IMR-90 (cell line): Measurements from ENCODE around the gene VPS37B. TPM values are rescaled to one million over a fixed set of nuclear protein-coding genes. Genes with fewer than 3 reads are reported as not detected.

Experiments used
- ATAC-seq: fragments of 200-7000 bp; cut with Tn5 transposase; 2 replicates; pipeline ENCODE4 v1.9.1; 2020; ENCODE audit warnings: low read depth, mild to moderate bottlenecking, moderate library complexity
- BruUV-seq: library from RNA; stranded (reverse); fragments of 400-500 nt; replicated peaks from 2 replicates; lab custom pipeline; 2021; lab: Mats Ljungman, UMichigan
- CTCF ChIA-PET: fragments of 300-600 bp; formaldehyde crosslinking; extraction: SDS; loops from one replicate; lab custom pipeline; 2021; ENCODE audit warnings: antibody characterized with exemption; lab: Yijun Ruan, JAX
- POLR2A ChIA-PET: fragments of 300-600 bp; sonication (Branson Sonifier 250); formaldehyde crosslinking; loops from one replicate; lab custom pipeline; 2022; ENCODE audit warnings: antibody characterized with exemption; ENCODE audit not compliant: unreplicated experiment; lab: Charles Lee
- DNase-seq: peaks from one replicate; pipeline ENCODE4 v3.0.0; 2013
- H2AFZ ChIP-seq: replicated peaks from 2 replicates; pipeline ENCODE3; 2013; ENCODE audit warnings: low read length, mild to moderate bottlenecking; ENCODE audit not compliant: poor library complexity
- H2AK5ac ChIP-seq: 2 replicates; pipeline ENCODE4 v1.6.1; 2013; ENCODE audit warnings: low read depth, low read length, inconsistent platforms
- H2AK9ac ChIP-seq: replicated peaks from 2 replicates; pipeline ENCODE3; 2013; ENCODE audit warnings: mild to moderate bottlenecking, low read depth, low read length, moderate library complexity; ENCODE audit not compliant: poor library complexity
- H2BK120ac ChIP-seq: 2 replicates; pipeline ENCODE4 v1.6.1; 2013; ENCODE audit warnings: low read depth, low read length, inconsistent platforms
- H2BK15ac ChIP-seq: 3 replicates; pipeline ENCODE4 v1.6.1; 2013; ENCODE audit warnings: low read depth, low read length, inconsistent platforms
- H2BK20ac ChIP-seq: 2 replicates; pipeline ENCODE4 v1.6.1; 2013; ENCODE audit warnings: low read depth, mild to moderate bottlenecking, inconsistent platforms, low read length, moderate library complexity
- H2BK5ac ChIP-seq: 2 replicates; pipeline ENCODE4 v1.6.1; 2013; ENCODE audit warnings: mild to moderate bottlenecking, low read depth, low read length, inconsistent platforms; ENCODE audit not compliant: poor library complexity, severe bottlenecking
- H3K14ac ChIP-seq: replicated peaks from 2 replicates; pipeline ENCODE4 v1.6.1; 2013; ENCODE audit warnings: low read depth, low read length, inconsistent platforms
- H3K18ac ChIP-seq: 2 replicates; pipeline ENCODE4 v1.6.1; 2013; ENCODE audit warnings: low read depth, low read length, control low read depth
- H3K23ac ChIP-seq: 2 replicates; pipeline ENCODE4 v1.6.1; 2013; ENCODE audit warnings: low read depth, low read length, inconsistent platforms
- H3K27ac ChIP-seq: 2 replicates; pipeline ENCODE4 v1.5.1; 2013; ENCODE audit warnings: mild to moderate bottlenecking, control low read depth, low read length; ENCODE audit not compliant: insufficient read depth
- H3K27me3 ChIP-seq: 2 replicates; pipeline ENCODE4 v1.6.1; 2013; ENCODE audit warnings: low read length; ENCODE audit not compliant: control insufficient read depth, insufficient read depth
- H3K36me3 ChIP-seq: 2 replicates; pipeline ENCODE4 v1.6.1; 2013; ENCODE audit warnings: low read length, mixed read lengths; ENCODE audit not compliant: control insufficient read depth, insufficient read depth
- H3K4ac ChIP-seq: 2 replicates; pipeline ENCODE4 v1.6.1; 2013; ENCODE audit warnings: low read depth, low read length, inconsistent platforms
- H3K4me1 ChIP-seq: 2 replicates; pipeline ENCODE4 v1.6.1; 2013; ENCODE audit warnings: low read length, mixed read lengths; ENCODE audit not compliant: control insufficient read depth, insufficient read depth
- H3K4me2 ChIP-seq: 2 replicates; pipeline ENCODE4 v1.6.1; 2013; ENCODE audit warnings: low read depth, mild to moderate bottlenecking, control low read depth, low read length, moderate library complexity
- H3K4me3 ChIP-seq: 2 replicates; pipeline ENCODE4 v1.5.1; 2013; ENCODE audit warnings: low read depth, mild to moderate bottlenecking, control low read depth, low read length, moderate library complexity; ENCODE audit not compliant: insufficient read depth
- H3K56ac ChIP-seq: 2 replicates; pipeline ENCODE4 v1.6.1; 2013; ENCODE audit warnings: low read length, inconsistent platforms; ENCODE audit not compliant: insufficient read depth; ENCODE audit errors: extremely low read depth
- H3K79me1 ChIP-seq, 2 experiments: 2 replicates each; pipeline ENCODE4 v1.6.1; 2013; ENCODE audit warnings: low read length in 2 of 2, inconsistent platforms in 1 of 2, low read depth in 1 of 2
- H3K9ac ChIP-seq: 2 replicates; pipeline ENCODE4 v1.6.1; 2013; ENCODE audit warnings: low read depth, low read length, control low read depth
- H3K9me1 ChIP-seq: 2 replicates; pipeline ENCODE4 v1.6.1; 2013; ENCODE audit warnings: low read length, inconsistent platforms; ENCODE audit not compliant: insufficient read depth
- H3K9me3 ChIP-seq: 2 replicates; pipeline ENCODE4 v1.6.1; 2013; ENCODE audit warnings: low read length; ENCODE audit not compliant: control insufficient read depth, insufficient read depth
- H4K20me1 ChIP-seq: 2 replicates; pipeline ENCODE4 v1.6.1; 2013; ENCODE audit warnings: low read length, inconsistent platforms; ENCODE audit not compliant: insufficient read depth
- H4K5ac ChIP-seq: 2 replicates; pipeline ENCODE4 v1.6.1; 2013; ENCODE audit warnings: mild to moderate bottlenecking, low read depth, low read length, control low read depth
- H4K8ac ChIP-seq, 2 experiments: 2 replicates each; pipeline ENCODE4 v1.6.1; 2013; ENCODE audit warnings: low read depth in 2 of 2, low read length in 2 of 2, control low read depth in 1 of 2, inconsistent platforms in 1 of 2
- H4K91ac ChIP-seq: 2 replicates; pipeline ENCODE4 v1.6.1; 2013; ENCODE audit warnings: low read depth, low read length, inconsistent platforms; ENCODE audit not compliant: insufficient read depth
- BHLHE40 ChIP-seq: fragments of 150-350 bp; IDR thresholded peaks from 2 replicates; pipeline ENCODE4 v1.6.1; 2016; ENCODE audit warnings: mild to moderate bottlenecking, low read depth, low read length
- FOS ChIP-seq: fragments of 150-350 bp; IDR thresholded peaks from 2 replicates; pipeline ENCODE4 v1.6.1; 2016; ENCODE audit warnings: low read depth, low read length
- MXI1 ChIP-seq: IDR thresholded peaks from 2 replicates; pipeline ENCODE4 v1.6.1; 2012; ENCODE audit warnings: low read depth, mild to moderate bottlenecking, low read length, moderate library complexity, borderline replicate concordance
- RFX5 ChIP-seq: IDR thresholded peaks from 2 replicates; pipeline ENCODE4 v1.8.0; 2012; ENCODE audit warnings: low read depth, mild to moderate bottlenecking, low read length, moderate library complexity
- WGBS, 2 experiments: methylation state at CpG; one replicate each; pipeline versions ENCODE4 v1.1.5 to v1.1.7; 2013; ENCODE audit warnings: missing lambda C conversion rate in 2 of 2; ENCODE audit not compliant: insufficient read length in 1 of 2; ENCODE audit errors: extremely low coverage in 2 of 2; 5-methylcytosine and 5-hydroxymethylcytosine counted together
- dilution Hi-C: fragments of 300-500 bp; cut with HindIII; formaldehyde crosslinking; loops from one replicate; pipeline ENCODE4 v1.14.3; 2018; ENCODE audit warnings: low sequenced_read_pairs; ENCODE audit not compliant: unreplicated experiment
- in situ Hi-C: fragments of 300-500 bp; cut with MboI; formaldehyde crosslinking; loops from 3 replicates; pipeline ENCODE4 v1.14.3; 2019; ENCODE audit warnings: low sequenced_read_pairs, inconsistent platforms, mixed read lengths
- intact Hi-C: fragments of 100-400 bp; cut with micrococcal nuclease; formaldehyde crosslinking; loops from 2 replicates; pipeline ENCODE4 v1.10.0; 2022
- polyA plus RNA-seq, 3 experiments: library from polyadenylated mRNA; depleted of rRNA; stranded (reverse); fragments of >200 nt; gene quantifications; 2 replicates each; pipeline ENCODE4 v1.2.3, GENCODE V29; 2012; ENCODE audit warnings: low replicate concordance in 1 of 3
- total RNA-seq: library from RNA; depleted of rRNA; stranded (reverse); fragments of >200 nt; gene quantifications from 2 replicates; pipeline ENCODE4 v1.2.3, GENCODE V29; 2012

VPS37B gene
- total and polyA plus RNA-seq, 2 of the 4 experiments (the other 2 are of a cell fraction) = 8.6 to 25.7 TPM

GRCh38 chr12:122841544-122842321 is 54.2 kb downstream of the VPS37B start:
- Histone ChIP-seq H3K27ac (peak overlapping the region; percentile 17), H3K27me3 (no peaks in the 10 kb centered on the region), H3K4me3 (no peak overlapping the region), H3K4me1 (peaks cover 22% of the 10 kb centered on the region), H3K9me3 (no peaks in the 10 kb centered on the region), H4K20me1 (peaks cover 12% of the 10 kb centered on the region; the same call in 1 of the 2 replicates), H3K56ac (no peak overlapping the region), H3K36me3 (no peaks in the 10 kb centered on the region), H4K5ac (no peak overlapping the region), H2AFZ (peak overlapping the region; percentile 77), H2BK15ac (peak overlapping the region; percentile 74; the same call in 2 of the 3 replicates), H3K18ac (peak overlapping the region; percentile 29; the same call in 1 of the 2 replicates), H4K8ac (peak overlapping the region; percentile 64 to 69), H3K14ac (peak overlapping the region; percentile 70), H3K4ac (peak overlapping the region; percentile 83), H2AK5ac (peak overlapping the region; percentile 65; the same call in 1 of the 2 replicates), H2AK9ac (peak overlapping the region; percentile 94), H3K9me1 (peaks cover 25% of the 10 kb centered on the region), H3K79me1 (peaks cover 9 to 44% of the 10 kb centered on the region in 2 experiments), H3K9ac (no peak overlapping the region), H2BK5ac (peak overlapping the region; percentile 64), H3K23ac (peak overlapping the region; percentile 39; the same call in 1 of the 2 replicates), H2BK120ac (peak overlapping the region; percentile 87), H2BK20ac (peak overlapping the region; percentile 67), H3K4me2 (peak overlapping the region; percentile 13), H4K91ac (peak overlapping the region; percentile 85)
- TF ChIP-seq RFX5 = no peak
- no peak for TF ChIP-seq MXI1
- TF ChIP-seq FOS = peak; percentile 77
- peak; percentile 30; the same call in 1 of the 2 replicates for TF ChIP-seq BHLHE40
- 46% methylated on average over 6 of the region's 23 CpGs; no CpG with 5 or more reads in 1 of the 2 experiments for WGBS, 2 experiments
- peak; percentile 82 for DNase-seq
- in situ Hi-C loops (no loop called here), dilution Hi-C loops (no loop called here), intact Hi-C loops (no loop called here)
- peak; percentile 84 for ATAC-seq
- POLR2A ChIA-PET = interaction anchor here (0.6 kb wide), 1 partner anchor 16 kb away, joined by 3 read pairs; no protein-coding TSS in a partner anchor
- CTCF ChIA-PET = no interaction called here
- no TSS peak for BruUV-seq
